HepG2 (cell line): Measurements from ENCODE around the gene B4GALT5. TPM values are rescaled to one million over a fixed set of nuclear protein-coding genes. Genes with fewer than 3 reads are reported as not detected.
A peak's percentile ranks its signal among the peaks of the same experiment; 100 is the strongest.

Experiments
- HMG20B ChIP-seq: conservative IDR thresholded peaks from 2 replicates; pipeline ENCODE4 v1.6.1; 2016; ENCODE audit warnings: missing genetic modification reagents, missing compliant biosample characterization
- HMGXB4 ChIP-seq, 2 experiments: sonication (generic) in 1 of 2; formaldehyde crosslinking in 1 of 2; IDR thresholded peaks; 2 replicates each; pipeline versions ENCODE4 v1.4.0 to v1.6.1; 2018 to 2020; ENCODE audit warnings: missing genetic modification reagents in 2 of 2, borderline replicate concordance in 1 of 2, low read depth in 1 of 2, mild to moderate bottlenecking in 1 of 2, missing biosample characterization in 1 of 2
- MIER2 ChIP-seq: IDR thresholded peaks from 2 replicates; pipeline ENCODE4 v1.6.1; 2016; ENCODE audit warnings: missing biosample characterization, missing genetic modification reagents
- MXD4 ChIP-seq: IDR thresholded peaks from 2 replicates; pipeline ENCODE4 v1.6.1; 2016; ENCODE audit warnings: mild to moderate bottlenecking, missing biosample characterization, missing genetic modification reagents
- NFAT5 ChIP-seq: sonication (generic); formaldehyde crosslinking; IDR thresholded peaks from 2 replicates; pipeline ENCODE4 v1.4.0; 2020; ENCODE audit warnings: missing genetic modification reagents
- PAX8 ChIP-seq: sonication (generic); formaldehyde crosslinking; IDR thresholded peaks from 2 replicates; pipeline ENCODE4 v1.8.0; 2022; ENCODE audit warnings: mild to moderate bottlenecking, missing genetic modification reagents, borderline replicate concordance
- SIX4 ChIP-seq: sonication (generic); formaldehyde crosslinking; IDR thresholded peaks from 2 replicates; pipeline ENCODE4 v1.4.0; 2020; ENCODE audit warnings: missing genetic modification reagents
- SMARCC2 ChIP-seq: fragments of 450-650 bp; IDR thresholded peaks from 2 replicates; pipeline ENCODE4 v1.6.1; 2017; ENCODE audit warnings: antibody characterized with exemption, mild to moderate bottlenecking
- SMARCE1 ChIP-seq: fragments of 450-650 bp; IDR thresholded peaks from 2 replicates; pipeline ENCODE4 v1.6.1; 2017; ENCODE audit warnings: borderline replicate concordance
- ZFP37 ChIP-seq: sonication (generic); formaldehyde crosslinking; IDR thresholded peaks from 2 replicates; pipeline ENCODE4 v1.4.0; 2020; ENCODE audit warnings: missing genetic modification reagents, borderline replicate concordance
- ZNF704 ChIP-seq: sonication (generic); formaldehyde crosslinking; IDR thresholded peaks from 2 replicates; pipeline ENCODE4 v1.8.1; 2023; ENCODE audit warnings: mild to moderate bottlenecking, inconsistent platforms, moderate library complexity, missing genetic modification reagents, borderline replicate concordance
- ZNF883 ChIP-seq: sonication (generic); formaldehyde crosslinking; IDR thresholded peaks from 2 replicates; pipeline ENCODE4 v1.5.1; 2020; ENCODE audit warnings: mild to moderate bottlenecking, missing genetic modification reagents; ENCODE audit errors: not compliant biosample characterization
- polyA plus RNA-seq, 8 experiments: library from polyadenylated mRNA; depleted of rRNA in 3 of 8; stranded (reverse) in 7 of 8; unstranded in 1 of 8; fragments of >200 nt; fragmentation: Illumina TruSeq in 4 of 8; extraction: Trizol in 4 of 8; gene quantifications; 2 replicates each; pipeline versions ENCODE4 v1.2.1 to v1.2.3, GENCODE V29; 2011 to 2016; ENCODE audit warnings: low read depth in 4 of 8, missing spikeins in 1 of 8, mixed read lengths in 1 of 8; ENCODE audit not compliant: insufficient read depth in 1 of 8
- total RNA-seq, 5 experiments: library from RNA; depleted of rRNA; stranded (reverse); fragments of >200 nt; fragmentation: Illumina TruSeq; extraction: Trizol; gene quantifications; 2 replicates each; pipeline ENCODE4 v1.2.3, GENCODE V29; 2016; ENCODE audit warnings: low read depth in 1 of 5
- TF ChIP-seq, protein P1 (sequence below): sonication (generic); formaldehyde crosslinking; IDR thresholded peaks from 2 replicates; pipeline ENCODE4 v1.5.0; 2020; ENCODE audit warnings: missing genetic modification reagents
- TF ChIP-seq, protein P2 (sequence below): IDR thresholded peaks from 2 replicates; pipeline ENCODE4 v1.6.1; 2018; ENCODE audit warnings: missing genetic modification reagents

B4GALT5 gene
- total and polyA plus RNA-seq, 2 of the 13 experiments (the other 11 are each of a cell fraction or from before 2014, with no cell fraction given), result 27.3 to 30.9 TPM

- TF ChIP-seq NFAT5 (CRISPR knock-in tag), result no peak
- TF ChIP-seq, protein P1, sequence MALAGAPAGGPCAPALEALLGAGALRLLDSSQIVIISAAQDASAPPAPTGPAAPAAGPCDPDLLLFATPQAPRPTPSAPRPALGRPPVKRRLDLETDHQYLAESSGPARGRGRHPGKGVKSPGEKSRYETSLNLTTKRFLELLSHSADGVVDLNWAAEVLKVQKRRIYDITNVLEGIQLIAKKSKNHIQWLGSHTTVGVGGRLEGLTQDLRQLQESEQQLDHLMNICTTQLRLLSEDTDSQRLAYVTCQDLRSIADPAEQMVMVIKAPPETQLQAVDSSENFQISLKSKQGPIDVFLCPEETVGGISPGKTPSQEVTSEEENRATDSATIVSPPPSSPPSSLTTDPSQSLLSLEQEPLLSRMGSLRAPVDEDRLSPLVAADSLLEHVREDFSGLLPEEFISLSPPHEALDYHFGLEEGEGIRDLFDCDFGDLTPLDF (CRISPR knock-in tag), result no peak
- TF ChIP-seq PAX8 (CRISPR knock-in tag), result no peak
- TF ChIP-seq ZFP37 (CRISPR knock-in tag), result no peak
- TF ChIP-seq ZNF704 (CRISPR knock-in tag), result no peak
- TF ChIP-seq SMARCC2, result no peak
- no peak for TF ChIP-seq SIX4
- TF ChIP-seq HMGXB4 (CRISPR knock-in tag; IDR thresholded peaks at IDR 0.05; ENCODE audit: borderline replicate concordance in 1 of 2, low read depth in 1 of 2), result no peak
- TF ChIP-seq MXD4 (CRISPR knock-in tag), result no peak
- no peak for TF ChIP-seq HMG20B (CRISPR knock-in tag)
- 0 out of 2 replicates have a peak, but pooled peaks have one; percentile 11 for TF ChIP-seq MIER2 (CRISPR knock-in tag)
- TF ChIP-seq SMARCE1, result no peak
- no peak for TF ChIP-seq ZNF883 (CRISPR knock-in tag)
- TF ChIP-seq, protein P2, sequence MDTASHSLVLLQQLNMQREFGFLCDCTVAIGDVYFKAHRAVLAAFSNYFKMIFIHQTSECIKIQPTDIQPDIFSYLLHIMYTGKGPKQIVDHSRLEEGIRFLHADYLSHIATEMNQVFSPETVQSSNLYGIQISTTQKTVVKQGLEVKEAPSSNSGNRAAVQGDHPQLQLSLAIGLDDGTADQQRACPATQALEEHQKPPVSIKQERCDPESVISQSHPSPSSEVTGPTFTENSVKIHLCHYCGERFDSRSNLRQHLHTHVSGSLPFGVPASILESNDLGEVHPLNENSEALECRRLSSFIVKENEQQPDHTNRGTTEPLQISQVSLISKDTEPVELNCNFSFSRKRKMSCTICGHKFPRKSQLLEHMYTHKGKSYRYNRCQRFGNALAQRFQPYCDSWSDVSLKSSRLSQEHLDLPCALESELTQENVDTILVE (CRISPR knock-in tag), result 0 out of 2 replicates have a peak, but pooled peaks have one; percentile 36
Observed at GRCh38 chr20:49661560-49662329, 51.9 kb downstream of the B4GALT5 start (continued).
